HTR-8/SVneo (cell line): Measurements from ENCODE around the gene GMEB2.
A peak's percentile ranks its signal among the peaks of the same experiment; 100 is the strongest.
"Not testable (repeated sequence)": the region's sequence is repeated elsewhere in the genome, so short reads cannot be mapped to it uniquely, and the experiment has no call there.

ENCODE experiments used
- DNase-seq: peaks from one replicate; pipeline ENCODE4 v3.0.0; 2011; ENCODE audit warnings: low spot score, mixed read lengths; ENCODE audit not compliant: insufficient read length
- FAIRE-seq: peaks from 2 replicates; lab custom pipeline; 2011; peaks lifted over from hg19 to GRCh38; lab: Jason Lieb, UNC

The GMEB2 gene

DNA sequence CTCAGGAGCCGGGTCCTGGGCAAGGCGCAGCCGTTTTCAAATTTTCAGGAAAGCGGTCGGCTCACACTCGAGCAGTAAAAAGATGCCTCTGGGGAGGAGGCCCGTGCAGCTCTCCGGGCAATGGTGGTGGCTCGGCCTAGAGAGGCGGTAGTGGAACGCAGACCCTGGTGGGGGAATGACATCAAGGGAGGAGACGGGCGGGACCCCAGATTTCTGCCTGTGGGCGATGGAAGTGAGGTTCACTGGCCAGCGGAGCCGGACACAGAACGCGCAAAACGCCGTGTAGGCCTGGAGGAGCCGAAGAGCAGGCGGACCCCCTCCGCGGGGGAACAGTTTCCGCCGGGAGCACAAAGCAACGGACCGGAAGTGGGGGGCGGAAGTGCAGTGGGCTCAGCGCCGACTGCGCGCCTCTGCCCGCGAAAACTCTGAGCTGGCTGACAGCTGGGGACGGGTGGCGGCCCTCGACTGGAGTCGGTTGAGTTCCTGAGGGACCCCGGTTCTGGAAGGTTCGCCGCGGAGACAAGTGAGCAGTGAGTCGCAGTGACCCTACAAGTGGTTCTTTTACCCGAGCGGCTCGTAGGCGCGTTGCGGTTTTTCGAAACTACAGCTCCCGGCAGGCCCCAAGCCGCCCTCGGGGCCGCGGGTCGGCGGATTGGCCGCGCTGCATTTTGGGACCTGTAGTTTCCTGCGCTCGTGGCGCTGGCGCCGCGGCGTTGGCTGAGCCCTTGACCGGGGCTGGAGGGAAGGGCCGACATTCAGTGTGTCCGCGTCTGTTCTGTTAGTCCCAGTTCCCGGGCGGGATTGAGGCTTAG lies 31.2 kb upstream of the GMEB2 start, which contains the start of gene RTEL1:
TSS of gene RTEL1 (plus strand) at position 376 of the 812 bp plus-strand sequence. CDS start 1,091 bp downstream, outside the sequence.
- FAIRE-seq, result peak; percentile 98
- DNase-seq, result peak; percentile 99

DNA sequence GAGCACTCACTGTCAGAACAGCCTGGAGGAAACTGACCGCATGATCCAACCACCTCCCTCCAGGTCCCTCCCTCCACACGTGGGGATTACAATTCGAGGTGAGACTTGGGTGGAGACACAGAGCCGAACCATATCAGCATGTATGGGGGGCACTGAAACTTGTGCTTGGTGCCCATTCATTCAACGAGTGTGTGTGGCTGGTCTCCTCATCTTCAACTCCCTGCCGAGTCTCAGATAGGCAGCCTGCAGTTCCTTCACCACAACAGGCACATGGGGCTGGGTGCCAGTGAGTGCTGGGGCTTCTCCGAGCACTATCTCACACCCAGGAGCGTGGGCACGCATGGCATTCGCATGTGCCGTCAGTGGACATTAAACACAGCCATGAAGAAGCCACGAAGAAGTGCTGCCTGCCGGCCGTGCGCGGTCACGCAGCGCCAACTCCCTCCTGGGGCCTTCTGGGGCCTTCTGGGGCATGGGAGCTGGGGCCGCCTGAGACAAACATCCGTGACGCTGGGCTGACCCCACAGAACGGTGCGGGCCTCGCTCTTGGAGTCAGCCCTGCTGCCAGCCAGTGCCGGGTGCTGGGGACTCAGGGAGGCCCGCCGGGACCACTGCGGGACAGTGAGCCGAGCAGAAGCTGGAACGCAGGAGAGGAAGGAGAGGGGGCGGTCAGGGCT lies 30.5 kb upstream of the GMEB2 start:
- DNase-seq (no peak), FAIRE-seq (no peak)

DNA sequence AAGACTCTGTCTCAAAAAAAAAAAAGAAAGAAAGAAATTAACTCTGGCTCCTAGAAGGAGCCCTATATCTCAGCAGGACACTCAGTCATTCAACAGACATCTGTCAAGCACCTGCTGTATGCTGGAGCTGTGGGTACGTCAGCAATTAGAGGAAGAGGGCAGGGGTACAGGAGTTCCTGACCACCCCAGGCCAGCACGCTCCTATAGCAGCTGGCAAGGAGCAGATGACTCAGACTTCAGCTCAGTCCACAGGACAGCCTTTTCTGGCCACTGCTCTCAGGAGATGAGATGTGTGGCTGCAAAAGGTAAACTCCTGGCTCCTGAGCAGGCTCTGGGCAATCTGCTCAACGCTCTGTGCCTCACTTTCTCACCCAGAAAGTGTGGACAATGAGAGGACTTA lies 29.6 kb upstream of the GMEB2 start:
- FAIRE-seq, result no peak
- no peak for DNase-seq

DNA sequence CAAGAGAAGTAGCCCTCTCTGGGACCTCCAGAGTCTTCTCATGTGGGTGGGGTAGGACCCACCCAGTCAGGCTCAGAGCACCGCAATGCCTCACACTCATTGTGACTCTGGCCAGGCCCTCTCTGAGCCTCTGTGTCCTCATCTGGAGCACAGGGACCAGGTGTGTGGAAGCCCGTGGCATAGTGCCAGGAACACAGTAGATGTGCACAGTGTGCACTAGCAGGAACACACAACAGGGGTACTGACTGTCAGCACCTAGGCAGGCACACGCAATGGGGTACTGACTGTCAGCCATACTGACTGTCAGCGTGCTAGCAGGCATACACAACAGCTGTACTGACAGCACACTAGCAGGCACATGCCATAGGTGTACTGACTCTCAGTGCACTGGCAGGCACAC lies 28.3 kb upstream of the GMEB2 start:
- FAIRE-seq (peak; percentile 92), DNase-seq (no peak)

DNA sequence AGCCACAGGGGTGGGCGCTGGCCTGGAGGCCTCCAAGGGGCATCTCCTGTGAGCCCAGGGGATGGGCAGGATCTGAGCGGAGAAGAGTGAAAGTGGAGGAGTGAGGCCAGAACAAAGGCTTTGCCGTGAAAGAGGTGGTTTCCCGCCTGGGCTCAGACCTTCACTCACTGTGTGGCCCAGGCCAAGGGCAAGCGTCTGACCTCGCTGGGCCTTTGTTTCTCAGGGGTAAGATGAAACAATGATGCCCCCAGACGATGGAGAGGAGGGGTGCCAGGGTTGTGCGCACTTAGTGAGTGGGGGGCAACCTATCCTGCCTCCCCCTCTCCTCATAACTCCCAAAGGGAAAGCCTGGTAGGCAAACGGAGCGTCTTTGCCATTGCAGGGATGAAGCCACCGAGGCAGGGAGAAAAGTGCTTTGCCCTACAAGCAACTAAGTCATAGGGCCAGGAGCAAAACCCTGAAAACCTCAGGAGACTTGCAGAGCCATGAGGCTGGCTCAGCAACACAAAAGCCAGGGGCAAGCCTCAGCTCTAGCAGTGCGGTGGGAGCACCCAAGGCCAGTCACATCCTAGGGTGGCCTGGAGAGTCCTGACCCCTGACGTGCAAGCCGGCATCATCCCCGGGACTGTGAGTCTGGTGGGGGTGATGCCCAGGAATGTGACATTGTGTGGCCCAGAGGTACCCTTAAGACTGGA lies 27.2 kb upstream of the GMEB2 start:
- DNase-seq, result no peak
- no peak for FAIRE-seq

DNA sequence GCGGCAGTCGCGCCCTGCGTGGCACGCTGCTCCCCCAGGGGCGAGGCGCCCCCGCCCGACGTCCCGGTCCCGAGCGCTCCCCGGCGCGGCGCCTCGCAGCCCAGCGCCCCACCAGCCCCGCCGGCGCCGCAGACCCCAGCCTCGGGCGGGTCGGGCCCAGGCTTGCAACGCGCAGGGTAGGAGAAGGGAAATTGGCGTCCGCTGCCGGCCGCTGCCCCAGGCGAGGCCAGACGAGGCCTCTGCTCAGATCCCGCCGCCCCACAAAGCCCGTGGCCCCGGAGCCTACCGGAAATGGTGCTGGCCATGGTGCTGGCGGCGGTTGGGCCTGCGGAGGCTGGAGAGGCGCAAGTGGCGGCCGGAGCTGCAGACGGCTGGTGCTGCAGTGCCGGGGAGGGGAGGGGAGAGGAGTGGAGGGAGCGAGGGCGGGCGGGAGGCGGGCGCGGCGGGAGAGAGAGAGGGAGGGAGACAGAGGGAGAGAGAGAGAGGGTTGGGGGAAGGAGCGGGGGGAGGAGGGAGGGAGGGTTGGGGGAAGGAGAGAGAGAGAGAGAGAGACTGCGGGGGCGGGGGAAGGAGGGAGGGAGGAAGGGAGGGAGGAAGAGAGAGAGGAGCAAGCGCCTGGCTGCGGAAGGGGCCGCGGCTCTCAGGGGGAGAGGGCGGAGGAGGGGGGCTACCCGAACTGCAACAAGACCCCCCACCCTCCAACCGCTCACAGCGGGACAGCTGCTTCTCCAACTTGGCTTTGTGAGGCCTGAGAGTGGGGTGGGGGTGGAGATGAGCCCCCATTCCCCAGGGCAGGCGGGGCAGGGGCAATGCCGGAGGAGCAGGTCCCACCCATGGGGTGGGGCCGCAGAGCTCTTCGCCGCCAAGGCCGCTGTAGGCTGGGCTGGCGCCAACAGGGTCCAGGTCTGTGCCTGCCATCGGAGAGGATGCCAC lies 26.4 kb upstream of the GMEB2 start, which contains the start of gene STMN3:
TSS of gene STMN3 (minus strand) at position 384 of the 933 bp plus-strand sequence. CDS start at position 305, 79 bp downstream.
- FAIRE-seq (peak; percentile 94), DNase-seq (peak; percentile 97)

DNA sequence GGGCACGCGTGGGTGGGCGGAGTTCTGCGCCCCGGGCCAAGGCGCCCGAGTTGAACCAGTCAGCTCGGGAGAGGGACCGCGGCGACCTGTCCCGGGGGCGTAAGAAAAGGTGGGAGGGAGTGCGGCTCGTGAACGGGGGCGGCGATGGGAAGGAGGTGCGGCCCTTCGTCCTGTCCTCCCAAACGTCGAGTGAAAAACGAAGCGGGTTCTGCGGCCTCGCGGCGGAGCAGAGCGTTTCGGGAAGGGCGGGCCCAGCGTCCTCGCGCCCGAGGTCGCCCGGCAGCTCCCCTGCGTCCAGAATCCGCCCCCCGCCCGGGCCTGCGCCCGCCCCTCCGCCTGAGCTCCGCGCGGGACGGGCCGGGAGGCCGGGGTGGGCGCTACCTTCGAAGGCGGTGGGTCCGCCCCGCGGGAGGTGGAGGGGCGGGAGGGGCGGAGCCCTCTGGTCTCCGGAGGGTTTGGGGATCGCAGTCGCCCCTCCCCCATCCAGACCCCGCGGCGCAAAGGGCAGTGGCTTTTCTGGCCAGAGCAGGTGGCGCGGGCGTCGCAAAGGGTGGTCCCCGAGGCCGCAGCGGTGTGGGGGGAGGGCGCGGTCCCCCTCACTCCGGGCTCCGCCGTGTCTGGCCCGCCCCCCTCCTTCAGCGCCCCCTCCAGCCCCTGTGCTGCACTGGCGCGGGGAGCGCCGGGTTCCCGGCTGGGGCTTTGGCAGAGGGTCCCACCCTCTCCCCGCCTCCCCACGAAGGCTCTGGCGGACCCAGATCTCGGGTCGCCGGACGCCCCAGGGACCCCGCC lies 25.5 kb upstream of the GMEB2 start:
- FAIRE-seq (no peak), DNase-seq (peak; percentile 88)

DNA sequence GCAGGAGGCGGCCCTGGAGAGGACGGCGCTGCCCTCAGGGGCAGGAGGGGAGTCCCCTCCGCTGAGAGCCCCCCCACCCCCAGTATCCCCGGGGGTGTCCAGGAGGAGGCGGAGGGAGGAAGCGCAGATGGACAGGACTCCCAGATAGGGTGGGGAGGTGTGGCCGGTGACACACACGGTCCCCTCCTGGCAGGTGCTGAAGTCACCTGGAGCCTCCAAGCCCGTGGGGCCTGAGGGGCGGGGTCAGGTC lies 25.0 kb upstream of the GMEB2 start:
- no peak for FAIRE-seq
- no peak for DNase-seq

DNA sequence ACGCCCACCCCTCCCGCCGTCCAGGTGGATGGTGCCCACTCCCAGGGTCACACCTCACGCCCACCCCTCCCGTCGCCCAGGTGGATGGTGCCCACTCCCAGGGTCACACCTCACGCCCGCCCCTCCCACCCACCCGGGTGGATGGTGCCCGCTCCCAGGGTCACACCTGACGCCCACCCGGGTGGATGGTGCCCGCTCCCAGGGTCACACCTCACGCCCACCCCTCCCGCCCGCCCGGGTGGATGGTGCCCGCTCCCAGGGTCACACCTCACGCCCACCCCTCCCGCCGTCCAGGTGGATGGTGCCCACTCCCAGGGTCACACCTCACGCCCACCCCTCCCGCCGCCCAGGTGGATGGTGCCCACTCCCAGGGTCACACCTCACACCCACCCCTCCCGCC lies 23.6 kb upstream of the GMEB2 start:
- not testable (repeated sequence) for DNase-seq, FAIRE-seq

DNA sequence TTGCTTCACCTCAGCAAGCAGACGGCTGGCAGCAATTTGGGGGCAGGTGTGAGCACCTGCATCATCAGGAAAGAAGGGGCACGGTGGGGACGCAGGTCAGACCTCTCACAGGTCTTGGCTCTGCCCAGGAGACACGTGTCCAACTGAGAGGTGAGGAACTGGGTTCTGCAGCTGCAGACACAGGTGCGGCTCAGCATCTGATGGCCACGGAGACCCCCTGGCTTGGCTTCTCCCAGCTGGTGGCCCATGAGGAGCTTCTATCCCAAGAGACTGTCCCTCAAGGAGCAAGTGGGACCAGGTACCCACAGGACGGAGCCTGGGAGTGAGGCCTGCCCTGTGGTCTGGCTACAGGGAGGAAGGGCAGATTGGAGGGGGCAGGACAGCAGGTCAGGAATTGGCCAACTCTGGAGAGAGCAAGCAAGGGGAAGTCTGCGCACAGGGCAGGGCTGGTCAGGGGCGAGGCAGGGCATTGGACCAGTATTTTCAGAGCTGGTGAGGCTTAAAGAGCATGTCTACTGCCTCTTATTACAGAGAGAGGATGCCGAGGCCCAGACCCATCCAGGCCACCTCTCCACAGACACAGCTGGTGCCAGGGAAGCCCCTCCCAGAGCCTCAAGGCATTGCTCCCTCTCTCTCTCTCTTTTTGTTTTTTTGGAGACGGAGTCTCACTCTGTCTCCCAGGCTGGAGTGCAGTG lies 22.1 kb upstream of the GMEB2 start:
- DNase-seq (no peak), FAIRE-seq (peak; percentile 77)

DNA sequence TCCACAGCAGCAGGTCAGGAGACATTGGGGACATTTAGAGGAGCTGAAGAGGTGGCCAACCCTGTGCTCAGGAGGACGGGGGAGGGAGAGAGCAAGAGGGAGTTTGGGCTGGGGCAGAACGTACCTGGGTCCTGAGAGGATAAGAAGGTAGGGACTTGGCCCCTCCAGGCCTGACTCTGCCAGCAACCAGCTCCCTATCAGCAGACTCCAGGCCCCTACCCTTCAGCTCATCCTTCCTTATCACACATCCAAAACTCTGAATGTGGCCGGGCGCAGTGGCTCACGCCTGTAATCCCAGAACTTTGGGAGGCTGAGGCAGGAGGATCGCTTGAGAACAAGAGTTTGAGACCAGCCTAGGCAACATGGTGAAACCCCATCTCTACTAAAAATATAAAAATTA lies 21.3 kb upstream of the GMEB2 start:
- FAIRE-seq (no peak), DNase-seq (no peak)

DNA sequence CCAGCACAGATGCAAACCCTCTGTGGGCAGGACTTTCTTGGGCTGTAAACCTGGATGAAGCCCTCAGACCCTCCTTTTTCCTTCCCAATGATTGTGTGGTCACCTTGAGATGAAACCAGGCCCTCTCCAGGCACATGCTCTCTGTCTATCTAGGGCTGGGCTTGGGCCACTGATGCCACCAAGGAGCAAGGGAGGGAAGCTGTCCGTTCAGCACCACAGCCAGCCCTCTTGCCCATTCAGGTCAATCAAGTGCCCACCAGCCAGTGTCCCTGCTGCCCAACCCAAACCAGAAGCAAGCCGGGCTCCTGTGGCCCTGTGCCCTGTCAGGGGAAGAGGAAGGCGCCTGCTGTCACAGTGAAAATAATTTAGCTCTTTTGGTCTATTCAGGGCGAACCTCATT lies 18.3 kb upstream of the GMEB2 start:
- DNase-seq, result no peak
- peak; percentile 89 for FAIRE-seq

DNA sequence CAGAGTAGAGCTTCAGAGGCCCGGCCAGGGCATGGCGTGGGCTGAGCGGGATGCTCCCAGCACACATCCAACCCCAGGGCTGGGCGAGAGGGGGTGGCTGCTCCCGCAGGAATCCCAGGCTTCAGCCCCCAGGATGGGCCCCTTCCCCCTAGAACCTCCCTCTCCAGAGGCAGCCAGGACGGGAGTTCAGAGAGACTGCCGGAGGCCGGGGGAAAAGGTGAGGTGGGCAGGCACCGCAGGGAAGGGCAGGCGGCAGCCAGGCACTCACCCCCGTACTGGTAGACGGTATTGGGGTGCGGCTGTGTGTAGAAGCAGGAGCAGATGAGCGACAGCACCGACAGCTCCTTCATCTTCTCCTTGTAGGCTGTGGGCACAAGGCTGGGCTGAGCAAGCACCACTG lies 17.0 kb upstream of the GMEB2 start:
- FAIRE-seq (no peak), DNase-seq (no peak)

DNA sequence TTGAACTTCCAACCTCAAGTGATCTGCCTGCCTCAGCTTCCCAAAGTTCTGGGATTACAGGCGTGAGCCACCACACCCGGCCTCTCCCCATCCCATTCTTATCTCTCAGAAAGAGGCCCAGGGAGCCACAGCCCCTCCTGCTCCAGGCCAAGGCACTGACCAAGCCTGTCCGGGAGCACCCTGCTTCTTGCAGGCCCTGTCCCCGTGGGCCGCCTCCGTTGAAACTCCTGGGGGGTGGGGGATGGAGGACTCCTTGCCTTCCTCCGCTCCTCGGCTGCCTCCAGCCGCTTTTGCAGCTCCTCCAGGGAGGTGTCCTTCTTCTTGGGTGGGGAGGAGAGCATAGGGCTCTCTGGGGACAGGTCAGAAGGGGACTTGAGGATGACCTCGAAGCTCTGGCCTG lies 16.6 kb upstream of the GMEB2 start:
- DNase-seq, result no peak
- FAIRE-seq, result no peak

DNA sequence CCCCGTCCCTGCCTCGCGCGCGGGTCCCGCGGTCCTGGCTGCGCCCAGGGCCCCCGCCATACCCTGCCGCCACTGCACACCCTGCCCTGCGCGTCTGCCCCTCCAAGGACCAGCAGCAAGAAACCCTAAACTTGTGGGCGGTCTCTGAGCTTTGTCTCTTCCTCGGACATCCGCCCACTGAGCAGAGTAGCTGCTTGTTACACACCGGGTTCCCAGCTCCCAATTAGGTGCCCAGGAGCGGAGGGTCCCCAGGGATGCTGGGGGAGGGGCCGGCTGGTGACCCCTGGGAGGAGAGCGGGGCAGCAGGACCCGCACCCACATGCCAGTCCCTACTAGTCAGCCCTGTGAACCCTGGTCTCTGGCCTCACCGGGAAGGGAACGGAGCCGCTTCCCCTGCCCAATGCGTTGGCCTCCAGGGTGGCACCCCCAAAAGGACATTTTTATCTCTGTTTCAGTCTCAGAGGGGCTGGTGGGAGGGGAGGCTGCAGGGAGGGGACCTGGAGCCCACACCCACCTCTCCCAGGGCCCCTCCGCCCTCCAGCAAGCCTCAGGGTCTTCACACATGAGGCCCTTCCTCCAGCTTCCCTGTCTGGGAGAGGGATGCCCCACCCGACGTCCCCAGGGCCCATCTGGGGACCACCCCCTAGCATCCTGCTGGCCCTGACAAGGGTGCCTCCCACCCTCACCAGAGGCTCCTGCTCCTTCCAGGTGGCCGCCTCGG lies 15.8 kb upstream of the GMEB2 start:
- DNase-seq, result no peak
- no peak for FAIRE-seq

DNA sequence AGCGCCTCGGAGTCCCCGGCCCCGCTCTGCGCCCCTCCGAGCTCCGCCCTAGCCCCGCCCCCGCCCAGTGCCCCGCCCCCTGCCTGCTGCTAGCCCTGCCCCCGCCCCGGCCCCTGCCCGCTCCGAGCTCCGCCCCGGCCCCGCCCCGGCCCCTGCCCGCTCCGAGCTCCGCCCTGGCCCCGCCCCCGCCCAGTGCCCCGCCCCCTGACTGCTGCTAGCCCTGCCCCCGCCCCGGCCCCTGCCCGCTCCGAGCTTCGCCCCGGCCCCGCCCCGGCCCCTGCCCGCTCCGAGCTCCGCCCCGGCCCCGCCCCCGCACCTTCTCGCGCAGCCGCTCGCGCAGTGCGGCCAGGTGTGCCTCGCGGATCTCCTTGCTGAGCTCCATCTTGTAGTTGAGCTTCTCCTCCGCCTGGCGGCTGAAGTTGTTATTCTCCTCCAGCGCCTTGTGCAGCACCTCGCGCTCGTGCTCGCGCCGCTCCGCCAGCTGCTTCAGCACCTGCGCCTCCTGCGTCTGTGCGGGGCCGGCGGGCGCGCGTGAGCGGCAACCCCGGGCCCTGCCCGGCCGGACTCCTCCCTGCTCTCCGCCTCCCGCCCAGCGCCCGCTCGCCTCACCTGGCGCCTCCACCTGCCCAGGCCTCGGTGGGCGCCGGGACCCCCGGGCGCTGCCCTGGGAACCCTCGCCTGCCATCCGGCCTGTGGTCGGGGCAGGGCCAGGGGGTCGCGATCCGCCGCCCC lies 15.1 kb upstream of the GMEB2 start:
- peak; percentile 99 for FAIRE-seq
- peak; percentile 84 for DNase-seq

DNA sequence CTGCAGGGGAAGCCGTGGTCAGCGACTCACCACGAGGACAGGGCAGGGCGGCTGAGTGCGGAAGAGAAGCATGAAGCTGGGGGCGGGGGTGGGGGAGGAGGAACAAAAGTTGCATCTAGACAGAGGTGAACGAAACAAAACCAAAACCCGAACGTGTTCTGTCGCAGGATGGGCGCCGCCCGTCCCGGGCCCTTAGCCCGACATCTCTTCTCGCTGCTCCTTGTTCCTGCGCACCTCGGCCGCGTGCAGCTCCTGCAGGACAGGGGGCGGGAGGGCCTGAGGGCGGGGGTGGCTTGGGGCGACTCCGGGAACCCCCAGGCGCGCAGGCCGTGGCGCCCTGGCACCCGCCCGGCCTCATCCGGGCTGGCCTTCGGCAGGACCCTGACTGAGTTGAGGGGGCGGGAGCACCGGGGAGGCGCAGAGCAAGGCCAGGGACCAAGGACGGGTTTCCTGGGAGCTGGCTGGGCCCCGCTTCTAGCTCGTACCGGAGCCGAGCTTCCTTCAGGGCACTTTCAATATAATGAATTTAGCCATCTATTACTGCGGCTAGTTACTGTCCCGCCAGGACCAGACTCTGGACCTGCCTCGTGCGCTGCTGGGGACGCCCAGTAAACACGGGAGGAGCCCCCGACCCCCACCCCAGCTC lies 14.4 kb upstream of the GMEB2 start:
- DNase-seq (no peak), FAIRE-seq (no peak)
